ENCODE measurements around the gene HSPB8. TPM values are rescaled to one million over a fixed set of nuclear protein-coding genes. Genes with fewer than 3 reads are reported as not detected.

The HSPB8 gene
- total and polyA plus RNA-seq, 2 of the 8 experiments (the other 6 are each of a cell fraction or from before 2014, with no cell fraction given): 11.7 to 28.2 TPM

DNA sequence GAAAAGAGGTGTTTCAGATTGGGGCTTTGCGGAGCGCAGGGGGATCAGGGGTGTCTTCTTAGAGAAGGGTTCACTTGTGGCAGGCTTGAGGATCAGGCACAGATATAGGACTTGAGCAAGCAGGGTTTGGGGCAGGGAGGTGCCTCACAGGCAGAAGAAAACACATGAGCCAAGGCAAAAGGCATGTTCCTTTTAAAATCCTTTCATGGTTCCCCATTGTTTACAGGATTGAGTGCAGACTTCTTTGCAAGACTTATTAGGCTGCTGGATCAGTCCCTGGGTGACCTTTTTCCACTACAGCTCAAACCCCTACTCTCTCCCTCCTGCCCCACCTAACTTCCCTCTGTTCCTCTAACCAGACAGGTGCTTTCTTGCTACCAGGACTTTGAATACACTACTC is 19.7 kb downstream of the HSPB8 start:
- FAIRE-seq (no peak), DNase-seq (ENCODE audit: low read depth in 1 of 2, low spot score in 2 of 2) (no peak)
- no peaks in the 10 kb centered on the region; the same call in 1 of the 2 replicates for H3K23me2 ChIP-seq (ENCODE audit: low read depth, low read length)
- no peak overlapping the region for H3K4me3 ChIP-seq (ENCODE audit: extremely low read depth in 1 of 4, insufficient read depth in 2 of 4, low read depth in 3 of 4, low read length in 4 of 4)
- no peaks in the 10 kb centered on the region for H4K20me1 ChIP-seq (replicated peaks in 1 of 2; ENCODE audit: control insufficient read depth in 1 of 2, insufficient read depth in 2 of 2, low read length in 2 of 2)
- H3K23ac ChIP-seq (ENCODE audit: insufficient read length): no peak overlapping the region
- H3K18ac ChIP-seq (ENCODE audit: extremely low read depth, low read length): no peak overlapping the region; the same call in 1 of the 2 replicates
- TF ChIP-seq EP300 (IDR thresholded peaks at IDR 0.05; ENCODE audit: borderline replicate concordance in 1 of 2, low read depth in 2 of 2, low read length in 2 of 2) (no peak), SP4 (IDR thresholded peaks at IDR 0.05; ENCODE audit: low read length) (no peak), MAFK (IDR thresholded peaks at IDR 0.05; ENCODE audit: low read depth, low read length) (no peak), BRCA1 (IDR thresholded peaks at IDR 0.05; ENCODE audit: low read depth, low read length) (no peak)
- TF ChIP-seq, protein P1, sequence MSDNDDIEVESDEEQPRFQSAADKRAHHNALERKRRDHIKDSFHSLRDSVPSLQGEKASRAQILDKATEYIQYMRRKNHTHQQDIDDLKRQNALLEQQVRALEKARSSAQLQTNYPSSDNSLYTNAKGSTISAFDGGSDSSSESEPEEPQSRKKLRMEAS (IDR thresholded peaks at IDR 0.05): no peak
- H2AFZ ChIP-seq (ENCODE audit: low read length): no peak overlapping the region
- no peak overlapping the region for H3K9ac ChIP-seq (replicated peaks in 1 of 4; ENCODE audit: extremely low read depth in 1 of 4, low read depth in 3 of 4, low read length in 3 of 4)
- H3K56ac ChIP-seq (replicated peaks; ENCODE audit: insufficient read length, low read depth, low read length): no peak overlapping the region
- peaks cover 0 to 4% (median 1%) of the 10 kb centered on the region in 4 experiments; a peak in 1 of 8 replicates for H3K36me3 ChIP-seq (ENCODE audit: control insufficient read depth in 2 of 4, insufficient read depth in 4 of 4, low read length in 3 of 4)
- no peaks in the 10 kb centered on the region for H3K79me1 ChIP-seq (ENCODE audit: low read depth, low read length)
- H3K9me3 ChIP-seq (ENCODE audit: insufficient read depth in 2 of 2, low read depth in 1 of 2, low read length in 1 of 2): no peaks in the 10 kb centered on the region
- peaks cover 8 to 16% (median 12%) of the 10 kb centered on the region in 4 experiments for H3K4me1 ChIP-seq (replicated peaks in 1 of 4; ENCODE audit: control insufficient read depth in 3 of 4, insufficient read depth in 4 of 4, low read length in 3 of 4)
- no peak overlapping the region for H3K4me2 ChIP-seq (ENCODE audit: insufficient read depth in 1 of 2, low read depth in 2 of 2, low read length in 2 of 2)
- no peak overlapping the region for H3K27ac ChIP-seq (ENCODE audit: low read depth, low read length)
- no peaks in the 10 kb centered on the region for H3K27me3 ChIP-seq (replicated peaks in 1 of 4; ENCODE audit: control insufficient read depth in 3 of 4, extremely low read depth in 1 of 4, insufficient read depth in 3 of 4, low read length in 3 of 4)
- WGBS, 2 experiments (ENCODE audit: extremely low coverage in 1 of 2, insufficient coverage in 1 of 2, insufficient read length in 1 of 2, insufficient replicate concordance in 2 of 2, low coverage in 1 of 2, low lambda C conversion rate in 2 of 2, missing lambda C conversion rate in 1 of 2): 100% methylated on average over 2 of the region's 2 CpGs; no CpG with 5 or more reads in 1 of the 2 experiments
- H2AK5ac ChIP-seq (ENCODE audit: low read depth, low read length): no peak overlapping the region
- H2BK20ac ChIP-seq (ENCODE audit: low read length): 0 out of 2 replicates have a peak overlapping the region, but pooled peaks have one; percentile 80
- H2BK15ac ChIP-seq (ENCODE audit: low read length): no peak overlapping the region
- no peak overlapping the region for H4K91ac ChIP-seq (replicated peaks; ENCODE audit: insufficient read length, low read length)
- no peak overlapping the region for H2BK120ac ChIP-seq (replicated peaks; ENCODE audit: low read depth, low read length)
- H4K8ac ChIP-seq (ENCODE audit: extremely low read depth, insufficient read depth, low read length): no peak overlapping the region
- POLR2A ChIA-PET (ENCODE audit: partially characterized antibody): interaction anchor here (0.6 kb wide), 1 partner anchor 8 kb away, joined by 4 read pairs; no protein-coding TSS in a partner anchor
- no peak overlapping the region for H3K4ac ChIP-seq (replicated peaks; ENCODE audit: insufficient read length, low read depth, low read length)
- no peaks in the 10 kb centered on the region for H3K79me2 ChIP-seq (ENCODE audit: control insufficient read depth in 1 of 2, insufficient read depth in 2 of 2, low read length in 2 of 2)
- no peak overlapping the region for H3K14ac ChIP-seq (ENCODE audit: insufficient read length)
- H4K5ac ChIP-seq (ENCODE audit: insufficient read length, low read depth, low read length): no peak overlapping the region
- H2BK12ac ChIP-seq (ENCODE audit: low read depth, low read length): no peak overlapping the region
- no peak overlapping the region for H2BK5ac ChIP-seq (ENCODE audit: low read depth, low read length)
- CTCF ChIA-PET (ENCODE audit: partially characterized antibody): interaction anchor here (0.6 to 1.1 kb wide), 2 partner anchors 37 to 95 kb away, joined by 4 read pairs; no protein-coding TSS in a partner anchor

All from H1 (cell line).